Activated CD8-positive, alpha-beta T cell treated with anti-CD3 and anti-CD28 coated beads for 36 hours (primary cell): ENCODE data around the gene DIS3L. TPM values are rescaled to one million over a fixed set of nuclear protein-coding genes. Genes with fewer than 3 reads are reported as not detected.

Experiments
- ATAC-seq: fragments of 200-7000 bp; cut with Tn5 transposase; one replicate; pipeline ENCODE4 v1.10.0; 2021; ENCODE audit warnings: mild to moderate bottlenecking, moderate library complexity
- CTCF ChIA-PET: fragments of 350-600 bp; sonication (Branson Sonifier 250); formaldehyde crosslinking; loops from one replicate; lab custom pipeline; 2021; ENCODE audit warnings: antibody characterized with exemption; lab: Charles Lee
- POLR2A ChIA-PET: fragments of 350-600 bp; sonication (Branson Sonifier 250); formaldehyde crosslinking; loops from one replicate; lab custom pipeline; 2021; ENCODE audit warnings: antibody characterized with exemption; lab: Charles Lee
- DNase-seq: peaks from one replicate; pipeline ENCODE4 v3.0.0-alpha.2; 2020
- H3K27ac Mint-ChIP-seq: one replicate; pipeline ENCODE4 v1.8.0; 2021; ENCODE audit warnings: mild to moderate bottlenecking, mixed read lengths
- H3K27me3 Mint-ChIP-seq: one replicate; pipeline ENCODE4 v1.8.0; 2021; ENCODE audit warnings: mixed read lengths
- H3K36me3 Mint-ChIP-seq: one replicate; pipeline ENCODE4 v1.8.0; 2021; ENCODE audit warnings: low read depth, mixed read lengths
- H3K4me1 Mint-ChIP-seq: one replicate; pipeline ENCODE4 v1.8.0; 2021; ENCODE audit warnings: low read depth, mixed read lengths
- H3K4me3 Mint-ChIP-seq: one replicate; pipeline ENCODE4 v1.8.0; 2021; ENCODE audit warnings: mild to moderate bottlenecking, moderate library complexity, mixed read lengths
- H3K9me3 Mint-ChIP-seq: one replicate; pipeline ENCODE4 v1.8.0; 2021; ENCODE audit warnings: mixed read lengths
- intact Hi-C: fragments of 100-400 bp; cut with micrococcal nuclease; formaldehyde crosslinking; loops from one replicate; pipeline ENCODE4 v1.10.0; 2022
- total RNA-seq, 2 experiments: library from RNA; stranded (reverse); gene quantifications; one replicate each; pipeline ENCODE4 v1.2.3, GENCODE V29; 2021
- TF ChIP-seq, protein P1 (sequence below): fragments of 200-600 bp; IDR thresholded peaks from one replicate; pipeline ENCODE4 v1.8.0; 2022; ENCODE audit warnings: antibody characterized with exemption, mild to moderate bottlenecking

The DIS3L gene
- total RNA-seq, 2 experiments from 2014 or later = 23.6 to 23.7 TPM

DNA sequence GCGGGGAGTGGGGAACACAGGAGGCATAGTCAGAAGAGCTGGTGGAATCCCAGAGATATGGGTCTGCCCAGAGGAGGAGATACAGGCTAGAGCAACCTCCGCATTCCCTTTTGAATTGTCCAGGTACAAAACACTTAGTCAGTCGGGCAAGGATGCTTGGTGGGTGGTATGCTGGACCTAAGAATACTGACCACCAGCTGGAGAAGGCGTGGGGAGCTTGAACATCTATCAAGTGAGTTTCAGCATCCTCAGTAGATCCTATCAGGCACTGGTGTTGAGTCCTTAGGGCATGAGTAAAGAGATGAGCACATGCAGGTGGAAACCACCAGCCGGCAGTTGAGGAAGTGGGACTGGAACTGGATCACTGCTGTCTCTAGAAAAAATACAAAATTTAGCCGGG is 14.7 kb upstream of the DIS3L start:
- H3K4me1 Mint-ChIP-seq = no peaks in the 10 kb centered on the region
- H3K36me3 Mint-ChIP-seq = no peaks in the 10 kb centered on the region
- DNase-seq (no peak), ATAC-seq (no peak)
- no peak overlapping the region for H3K27ac Mint-ChIP-seq
- ChIA-PET CTCF (no interaction called here), POLR2A (no interaction called here)
- TF ChIP-seq, protein P1, sequence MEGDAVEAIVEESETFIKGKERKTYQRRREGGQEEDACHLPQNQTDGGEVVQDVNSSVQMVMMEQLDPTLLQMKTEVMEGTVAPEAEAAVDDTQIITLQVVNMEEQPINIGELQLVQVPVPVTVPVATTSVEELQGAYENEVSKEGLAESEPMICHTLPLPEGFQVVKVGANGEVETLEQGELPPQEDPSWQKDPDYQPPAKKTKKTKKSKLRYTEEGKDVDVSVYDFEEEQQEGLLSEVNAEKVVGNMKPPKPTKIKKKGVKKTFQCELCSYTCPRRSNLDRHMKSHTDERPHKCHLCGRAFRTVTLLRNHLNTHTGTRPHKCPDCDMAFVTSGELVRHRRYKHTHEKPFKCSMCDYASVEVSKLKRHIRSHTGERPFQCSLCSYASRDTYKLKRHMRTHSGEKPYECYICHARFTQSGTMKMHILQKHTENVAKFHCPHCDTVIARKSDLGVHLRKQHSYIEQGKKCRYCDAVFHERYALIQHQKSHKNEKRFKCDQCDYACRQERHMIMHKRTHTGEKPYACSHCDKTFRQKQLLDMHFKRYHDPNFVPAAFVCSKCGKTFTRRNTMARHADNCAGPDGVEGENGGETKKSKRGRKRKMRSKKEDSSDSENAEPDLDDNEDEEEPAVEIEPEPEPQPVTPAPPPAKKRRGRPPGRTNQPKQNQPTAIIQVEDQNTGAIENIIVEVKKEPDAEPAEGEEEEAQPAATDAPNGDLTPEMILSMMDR = no peak
- peaks cover 2% of the 10 kb centered on the region for H3K9me3 Mint-ChIP-seq
- H3K4me3 Mint-ChIP-seq = no peak overlapping the region
- intact Hi-C loops = no loop called here
- no peaks in the 10 kb centered on the region for H3K27me3 Mint-ChIP-seq

DNA sequence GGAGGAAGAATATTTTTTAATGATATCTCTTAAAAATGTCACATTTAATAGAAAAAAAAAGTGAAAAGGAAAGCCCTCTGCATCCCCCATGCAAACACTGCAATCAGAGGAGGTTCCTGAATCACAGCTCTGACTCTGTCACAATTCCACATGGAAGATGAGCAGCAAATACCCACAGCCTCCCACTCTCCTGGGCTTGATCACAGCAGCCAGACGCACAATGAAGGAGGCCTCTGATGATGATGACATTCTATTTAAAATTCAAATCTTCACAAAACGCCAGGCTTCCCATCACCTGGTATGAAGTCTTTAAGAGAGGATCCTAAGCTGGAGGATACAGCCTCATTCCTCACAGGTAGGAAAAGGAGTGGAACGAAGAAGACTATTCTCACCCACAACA is 9.1 kb upstream of the DIS3L start:
- POLR2A ChIA-PET = no interaction called here
- H3K27me3 Mint-ChIP-seq = no peaks in the 10 kb centered on the region
- no peaks in the 10 kb centered on the region for H3K4me1 Mint-ChIP-seq
- no peak for DNase-seq
- intact Hi-C loops = no loop called here
- no peak for ATAC-seq
- CTCF ChIA-PET = no interaction called here
- no peak overlapping the region for H3K27ac Mint-ChIP-seq
- H3K9me3 Mint-ChIP-seq = no peaks in the 10 kb centered on the region
- no peaks in the 10 kb centered on the region for H3K36me3 Mint-ChIP-seq
- no peak overlapping the region for H3K4me3 Mint-ChIP-seq
- TF ChIP-seq, protein P1 = no peak

DNA sequence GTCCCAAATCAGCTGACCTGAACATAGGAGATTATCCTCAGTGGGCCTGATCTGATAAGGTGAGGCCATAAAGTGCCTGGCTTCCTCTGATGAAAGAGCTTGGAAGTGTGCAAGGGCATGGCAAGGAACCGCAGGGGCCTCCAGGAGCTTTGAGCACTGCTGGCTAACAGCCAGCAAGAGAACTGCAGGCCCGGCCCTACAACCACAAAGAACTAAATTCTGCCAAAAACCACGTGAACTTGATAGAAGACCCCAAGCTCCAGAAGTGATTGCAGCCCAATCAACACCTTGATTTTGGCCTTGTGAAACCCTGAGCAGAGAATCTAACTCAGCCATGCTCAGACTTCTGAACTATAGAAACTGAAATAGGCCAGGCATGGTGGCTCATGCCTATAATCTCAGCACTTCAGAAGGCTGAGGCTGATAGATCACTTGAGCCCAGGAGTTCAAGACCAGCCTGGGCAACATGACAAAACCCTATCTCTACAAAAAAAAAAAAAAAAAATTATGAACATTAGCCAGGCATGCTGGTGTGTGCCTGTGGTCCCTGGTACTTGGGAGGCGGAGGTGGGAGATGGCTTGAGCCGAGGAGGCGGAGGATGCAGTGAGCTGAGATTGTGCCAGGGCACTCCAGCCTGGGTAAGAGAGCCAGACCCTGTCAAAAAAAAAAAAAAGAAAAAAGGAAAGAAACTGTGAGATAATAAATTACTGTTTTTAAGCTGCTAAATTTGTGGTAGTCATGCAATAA is 7.7 kb upstream of the DIS3L start:
- H3K9me3 Mint-ChIP-seq = no peaks in the 10 kb centered on the region
- no peak for DNase-seq
- H3K36me3 Mint-ChIP-seq = no peaks in the 10 kb centered on the region
- ChIA-PET CTCF (interaction anchor here (0.9 to 1.5 kb wide), 3 partner anchors 21 to 54 kb away, joined by 3 to 5 read pairs (median 3); no protein-coding TSS in a partner anchor), POLR2A (interaction anchor here (0.5 to 1.0 kb wide), 3 partner anchors 8 to 412 kb away, joined by 3 read pairs; no protein-coding TSS in a partner anchor)
- no peaks in the 10 kb centered on the region for H3K27me3 Mint-ChIP-seq
- ATAC-seq = no peak
- H3K4me1 Mint-ChIP-seq = peaks cover 7% of the 10 kb centered on the region
- H3K27ac Mint-ChIP-seq = no peak overlapping the region
- intact Hi-C loops = no loop called here
- no peak overlapping the region for H3K4me3 Mint-ChIP-seq
- TF ChIP-seq, protein P1 = no peak

DNA sequence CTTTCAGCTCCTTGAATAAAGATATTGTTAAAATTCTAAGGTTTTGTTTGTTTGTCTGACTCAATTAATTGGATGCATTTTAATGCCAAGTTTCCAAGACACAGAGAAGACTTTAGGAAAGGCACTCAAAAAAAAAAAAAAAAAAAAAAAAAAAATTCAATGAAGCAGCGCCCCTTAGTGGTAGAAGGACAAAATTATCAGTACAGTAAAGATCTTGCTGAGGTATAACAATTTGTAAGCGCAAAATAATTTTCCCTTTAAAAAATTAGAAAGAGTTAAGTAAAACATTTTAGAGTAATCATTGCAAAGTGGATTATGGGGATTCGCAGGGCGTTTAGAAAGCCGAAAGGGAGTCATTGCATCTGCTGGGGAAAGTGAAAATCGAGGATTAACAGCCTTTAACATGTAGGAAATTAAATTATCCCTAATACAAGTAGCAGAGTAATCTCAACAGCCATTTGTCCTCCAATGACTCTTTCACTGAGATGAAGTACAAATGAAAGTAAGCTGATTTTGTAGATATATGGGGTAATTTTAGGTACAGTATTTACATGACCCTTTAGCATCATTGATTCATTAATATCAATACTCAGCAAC is 5.8 kb upstream of the DIS3L start:
- TF ChIP-seq, protein P1 = peak; percentile 93
- Mint-ChIP-seq H3K4me3 (no peak overlapping the region), H3K36me3 (no peaks in the 10 kb centered on the region), H3K4me1 (peaks cover 21% of the 10 kb centered on the region), H3K27ac (no peak overlapping the region), H3K9me3 (no peaks in the 10 kb centered on the region), H3K27me3 (no peaks in the 10 kb centered on the region)
- ATAC-seq (no peak), DNase-seq (no peak)
- ChIA-PET CTCF (interaction anchor here (0.6 to 2.2 kb wide), 17 partner anchors 11 to 692 kb away, joined by 3 to 7 read pairs (median 4); no protein-coding TSS in a partner anchor), POLR2A (no interaction called here)
- intact Hi-C loops = no loop called here

DNA sequence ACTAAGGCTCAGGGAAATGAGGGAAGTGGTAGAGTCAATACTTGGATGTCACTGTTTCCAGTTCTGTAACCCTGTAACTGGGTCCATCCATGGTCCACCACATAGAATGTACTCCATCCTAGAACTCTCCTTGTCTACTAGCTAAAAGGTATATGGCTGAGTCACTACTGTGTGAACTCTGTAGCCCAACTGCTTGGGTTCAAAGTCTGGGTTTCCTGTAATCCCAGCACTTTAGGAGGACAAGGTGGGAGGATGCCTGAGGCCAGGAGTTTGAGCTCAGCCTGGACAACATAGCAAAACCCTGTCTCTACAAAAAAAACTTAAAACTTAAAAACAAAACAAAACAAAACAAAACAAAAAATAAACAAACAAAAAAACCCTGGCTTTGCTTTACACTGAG is 5.3 kb upstream of the DIS3L start:
- Mint-ChIP-seq H3K4me1 (peaks cover 21% of the 10 kb centered on the region), H3K27me3 (no peaks in the 10 kb centered on the region), H3K9me3 (no peaks in the 10 kb centered on the region), H3K36me3 (no peaks in the 10 kb centered on the region), H3K4me3 (no peak overlapping the region), H3K27ac (no peak overlapping the region)
- ChIA-PET POLR2A (no interaction called here), CTCF (interaction anchor here (0.7 to 2.2 kb wide), 17 partner anchors 10 to 692 kb away, joined by 3 to 7 read pairs (median 4); no protein-coding TSS in a partner anchor)
- TF ChIP-seq, protein P1 = no peak
- ATAC-seq (no peak), DNase-seq (no peak)
- intact Hi-C loops = no loop called here
